ENCODE results near the gene GNPDA1.
"Not testable (repeated sequence)": the region's sequence is repeated elsewhere in the genome, so short reads cannot be mapped to it uniquely, and the experiment has no call there.

GNPDA1 gene

GRCh38 chr5:142012792-142013388 lies at the start of gene GNPDA1:
GNPDA1 (minus strand) TSS chr5:142013027; CDS start chr5:142012035, 992 bp downstream.
- peak within 1 kb of the TSS; percentile 93 for H3K27ac Mint-ChIP-seq
- peaks cover 11 to 21% of the 10 kb centered on the region in 2 donors for H3K36me3 Mint-ChIP-seq
- H3K4me3 Mint-ChIP-seq = peak within 1 kb of the TSS; percentile 84 to 88
- H3K9me3 Mint-ChIP-seq = no peaks in the 10 kb centered on the region
- DNase-seq = peak; percentile 55
- no peaks in the 10 kb centered on the region for H3K27me3 Mint-ChIP-seq
- peaks cover 35 to 58% of the 10 kb centered on the region in 2 donors for H3K4me1 Mint-ChIP-seq
- peak; percentile 49 to 58 for ATAC-seq (replicated peaks)

- peaks cover 7 to 8% of the 10 kb centered on the region in 2 donors for H3K4me1 Mint-ChIP-seq
- H3K27ac Mint-ChIP-seq = no peak overlapping the region
- no peak for ATAC-seq (replicated peaks)
- no peaks in the 10 kb centered on the region for H3K9me3 Mint-ChIP-seq
- H3K4me3 Mint-ChIP-seq = no peak overlapping the region
- no peaks in the 10 kb centered on the region for H3K36me3 Mint-ChIP-seq
- H3K27me3 Mint-ChIP-seq = peaks cover 21% of the 10 kb centered on the region in 2 donors
- DNase-seq = no peak
Measured at GRCh38 chr5:142059304-142059940, 46.6 kb upstream of the GNPDA1 start.

- H3K4me3 Mint-ChIP-seq = no peak overlapping the region
- no peaks in the 10 kb centered on the region for H3K36me3 Mint-ChIP-seq
- H3K27me3 Mint-ChIP-seq = peaks cover 13 to 14% of the 10 kb centered on the region in 2 donors
- H3K4me1 Mint-ChIP-seq = peaks cover 4 to 14% of the 10 kb centered on the region in 2 donors
- DNase-seq = no peak
- no peaks in the 10 kb centered on the region for H3K9me3 Mint-ChIP-seq
- H3K27ac Mint-ChIP-seq = no peak overlapping the region
- no peak for ATAC-seq (replicated peaks)
Measured at GRCh38 chr5:142057697-142058056, 44.9 kb upstream of the GNPDA1 start.

- H3K27ac Mint-ChIP-seq = no peak overlapping the region
- H3K9me3 Mint-ChIP-seq = no peaks in the 10 kb centered on the region
- peaks cover 13 to 14% of the 10 kb centered on the region in 2 donors for H3K27me3 Mint-ChIP-seq
- peaks cover 4 to 14% of the 10 kb centered on the region in 2 donors for H3K4me1 Mint-ChIP-seq
- no peak overlapping the region for H3K4me3 Mint-ChIP-seq
- ATAC-seq (replicated peaks) (no peak), DNase-seq (no peak)
- no peaks in the 10 kb centered on the region for H3K36me3 Mint-ChIP-seq
Measured at GRCh38 chr5:142056816-142057696, 44.2 kb upstream of the GNPDA1 start.

GRCh38 chr5:142055301-142055700 lies 42.5 kb upstream of the GNPDA1 start:
- H3K4me1 Mint-ChIP-seq = peaks cover 4 to 14% of the 10 kb centered on the region in 2 donors
- peaks cover 0 to 2% of the 10 kb centered on the region in 2 donors for H3K36me3 Mint-ChIP-seq
- peaks cover 11 to 13% of the 10 kb centered on the region in 2 donors for H3K27me3 Mint-ChIP-seq
- no peak overlapping the region for H3K27ac Mint-ChIP-seq
- DNase-seq (no peak), ATAC-seq (replicated peaks) (no peak)
- no peak overlapping the region for H3K4me3 Mint-ChIP-seq
- H3K9me3 Mint-ChIP-seq = no peaks in the 10 kb centered on the region

- peaks cover 0 to 2% of the 10 kb centered on the region in 2 donors for H3K36me3 Mint-ChIP-seq
- no peak overlapping the region for H3K4me3 Mint-ChIP-seq
- DNase-seq (no peak), ATAC-seq (replicated peaks) (peak; percentile 65 to 76)
- no peaks in the 10 kb centered on the region for H3K9me3 Mint-ChIP-seq
- H3K4me1 Mint-ChIP-seq = peaks cover 4 to 14% of the 10 kb centered on the region in 2 donors
- no peak overlapping the region for H3K27ac Mint-ChIP-seq
- peaks cover 17 to 25% of the 10 kb centered on the region in 2 donors for H3K27me3 Mint-ChIP-seq
Measured at GRCh38 chr5:142053426-142054151, 40.8 kb upstream of the GNPDA1 start.

- H3K36me3 Mint-ChIP-seq; H3K4me3 Mint-ChIP-seq; ATAC-seq (replicated peaks); DNase-seq; H3K27ac Mint-ChIP-seq; H3K9me3 Mint-ChIP-seq: not testable (repeated sequence)
- peaks cover 4 to 14% of the 10 kb centered on the region in 2 donors for H3K4me1 Mint-ChIP-seq
- H3K27me3 Mint-ChIP-seq = peaks cover 22 to 30% of the 10 kb centered on the region in 2 donors
Measured at GRCh38 chr5:142052026-142052425, 39.2 kb upstream of the GNPDA1 start.

GRCh38 chr5:142048272-142048671 lies 35.4 kb upstream of the GNPDA1 start:
- Mint-ChIP-seq H3K36me3 (peaks cover 0 to 2% of the 10 kb centered on the region in 2 donors), H3K4me3 (no peak overlapping the region), H3K9me3 (no peaks in the 10 kb centered on the region), H3K27me3 (peaks cover 13 to 23% of the 10 kb centered on the region in 2 donors), H3K4me1 (peaks cover 4 to 5% of the 10 kb centered on the region in 2 donors), H3K27ac (no peak overlapping the region)
- DNase-seq (no peak), ATAC-seq (replicated peaks) (no peak)

GRCh38 chr5:142046191-142046590 lies 33.4 kb upstream of the GNPDA1 start:
- Mint-ChIP-seq H3K27me3 (peaks cover 18 to 28% of the 10 kb centered on the region in 2 donors), H3K36me3 (peaks cover 0 to 2% of the 10 kb centered on the region in 2 donors), H3K27ac (no peak overlapping the region), H3K9me3 (no peaks in the 10 kb centered on the region), H3K4me1 (peaks cover 0 to 3% of the 10 kb centered on the region in 2 donors), H3K4me3 (no peak overlapping the region)
- ATAC-seq (replicated peaks) (peak in 1 of 2 donors; percentile 71), DNase-seq (no peak)

GRCh38 chr5:142040881-142041280 lies 28.1 kb upstream of the GNPDA1 start:
- not testable (repeated sequence) for H3K4me3 Mint-ChIP-seq; ATAC-seq (replicated peaks); H3K27ac Mint-ChIP-seq; H3K4me1 Mint-ChIP-seq; DNase-seq; H3K9me3 Mint-ChIP-seq; H3K36me3 Mint-ChIP-seq
- H3K27me3 Mint-ChIP-seq = peaks cover 14 to 24% of the 10 kb centered on the region in 2 donors

- Mint-ChIP-seq H3K4me1 (no peaks in the 10 kb centered on the region), H3K9me3 (no peaks in the 10 kb centered on the region), H3K4me3 (no peak overlapping the region), H3K27ac (no peak overlapping the region), H3K36me3 (no peaks in the 10 kb centered on the region), H3K27me3 (peaks cover 14 to 24% of the 10 kb centered on the region in 2 donors)
- no peak for DNase-seq
- no peak for ATAC-seq (replicated peaks)
Measured at GRCh38 chr5:142040285-142040684, 27.5 kb upstream of the GNPDA1 start.

- Mint-ChIP-seq H3K9me3 (no peaks in the 10 kb centered on the region), H3K27ac (no peak overlapping the region), H3K36me3 (no peaks in the 10 kb centered on the region), H3K27me3 (peaks cover 23 to 37% of the 10 kb centered on the region in 2 donors), H3K4me3 (no peak overlapping the region), H3K4me1 (no peaks in the 10 kb centered on the region)
- ATAC-seq (replicated peaks) (no peak), DNase-seq (no peak)
Measured at GRCh38 chr5:142038735-142039134, 25.9 kb upstream of the GNPDA1 start.

GRCh38 chr5:142037599-142037998 lies 24.8 kb upstream of the GNPDA1 start:
- DNase-seq; ATAC-seq (replicated peaks); H3K4me1 Mint-ChIP-seq; H3K4me3 Mint-ChIP-seq; H3K36me3 Mint-ChIP-seq; H3K27ac Mint-ChIP-seq; H3K9me3 Mint-ChIP-seq: not testable (repeated sequence)
- peaks cover 27 to 45% of the 10 kb centered on the region in 2 donors for H3K27me3 Mint-ChIP-seq

GRCh38 chr5:142036918-142037317 lies 24.1 kb upstream of the GNPDA1 start:
- DNase-seq (no peak), ATAC-seq (replicated peaks) (no peak)
- Mint-ChIP-seq H3K4me1 (no peaks in the 10 kb centered on the region), H3K27me3 (peaks cover 26 to 44% of the 10 kb centered on the region in 2 donors), H3K27ac (no peak overlapping the region), H3K9me3 (no peaks in the 10 kb centered on the region), H3K36me3 (no peaks in the 10 kb centered on the region), H3K4me3 (no peak overlapping the region)

All from stimulated activated naive B cell treated with anti-CD40 and anti-IgM and Interleukin-4, amounts not matched to agents 10 μg/mL and 1 μg/mL and 100 μg/mL, for 72 hours (primary cell).